GM12873 (cell line): ENCODE results near the gene AWAT2.

Experiments
- CTCF ChIP-seq: IDR thresholded peaks from 2 replicates; pipeline ENCODE4 v1.5.1; 2012; ENCODE audit warnings: low read depth, mild to moderate bottlenecking, moderate library complexity, low read length, control low read depth; ENCODE audit not compliant: insufficient read depth; ENCODE audit errors: missing control alignments

AWAT2 gene

GRCh38 chrX:70016513-70016912, 33.2 kb downstream of the AWAT2 start:
- TF ChIP-seq CTCF: no peak

- no peak for TF ChIP-seq CTCF
Measured at GRCh38 chrX:70013466-70014381, 36.0 kb downstream of the AWAT2 start.

GRCh38 chrX:70012756-70013155, 37.0 kb downstream of the AWAT2 start:
- no peak for TF ChIP-seq CTCF

- no peak for TF ChIP-seq CTCF
Measured at GRCh38 chrX:70009970-70010369, 39.8 kb downstream of the AWAT2 start.

- TF ChIP-seq CTCF: no peak
Measured at GRCh38 chrX:70009049-70009448, 40.7 kb downstream of the AWAT2 start.

GRCh38 chrX:70007946-70008345, 41.8 kb downstream of the AWAT2 start:
- no peak for TF ChIP-seq CTCF

GRCh38 chrX:70001708-70002341, 47.9 kb downstream of the AWAT2 start:
- TF ChIP-seq CTCF: no peak
